Astrocyte (in vitro differentiated cells and primary cell): Measurements from ENCODE around the gene ZNF335. TPM values are rescaled to one million over a fixed set of nuclear protein-coding genes. Genes with fewer than 3 reads are reported as not detected.

Experiments used
- DNase-seq: peaks from one replicate; pipeline ENCODE4 v3.0.0-alpha.2; 2010; ENCODE audit warnings: low read depth
- FAIRE-seq: peaks from 2 replicates; lab custom pipeline; 2011; peaks lifted over from hg19 to GRCh38; lab: Jason Lieb, UNC
- H2AFZ ChIP-seq: 2 replicates; pipeline ENCODE4 v1.6.0; 2012; ENCODE audit warnings: low read depth, low read length, inconsistent platforms
- H3K27ac ChIP-seq: 2 replicates; pipeline ENCODE4 v1.5.1; 2011; ENCODE audit warnings: low read depth, low read length, inconsistent platforms
- H3K27me3 ChIP-seq: 2 replicates; pipeline ENCODE4 v1.6.0; 2011; ENCODE audit warnings: low read length, inconsistent platforms; ENCODE audit not compliant: insufficient read depth
- H3K36me3 ChIP-seq: 2 replicates; pipeline ENCODE4 v1.5.1; 2011; ENCODE audit warnings: low read length, inconsistent platforms; ENCODE audit not compliant: insufficient read depth
- H3K4me1 ChIP-seq: 2 replicates; pipeline ENCODE4 v1.5.1; 2011; ENCODE audit warnings: low read length, inconsistent platforms; ENCODE audit not compliant: insufficient read depth
- H3K4me2 ChIP-seq: 2 replicates; pipeline ENCODE4 v1.6.0; 2012; ENCODE audit warnings: low read length, inconsistent platforms
- H3K4me3 ChIP-seq: 2 replicates; pipeline ENCODE4 v1.5.1; 2011; ENCODE audit warnings: low read depth, mild to moderate bottlenecking, low read length, inconsistent platforms; ENCODE audit not compliant: insufficient read depth
- H3K79me2 ChIP-seq: 2 replicates; pipeline ENCODE4 v1.6.0; 2012; ENCODE audit warnings: mild to moderate bottlenecking, low read length, inconsistent platforms; ENCODE audit not compliant: insufficient read depth
- H3K9ac ChIP-seq: 2 replicates; pipeline ENCODE4 v1.6.0; 2012; ENCODE audit warnings: mild to moderate bottlenecking, low read length, inconsistent platforms
- H3K9me3 ChIP-seq: 2 replicates; pipeline ENCODE4 v1.5.1; 2012; ENCODE audit warnings: low read depth, mild to moderate bottlenecking, low read length, inconsistent platforms; ENCODE audit not compliant: insufficient read depth
- H4K20me1 ChIP-seq: 2 replicates; pipeline ENCODE4 v1.6.0; 2012; ENCODE audit warnings: low read length, inconsistent platforms; ENCODE audit not compliant: insufficient read depth
- H3K27ac Mint-ChIP-seq: one replicate; pipeline ENCODE4 v1.8.0; 2021; ENCODE audit warnings: mild to moderate bottlenecking, mixed read lengths; ENCODE audit not compliant: unreplicated experiment
- H3K27me3 Mint-ChIP-seq: one replicate; pipeline ENCODE4 v1.8.0; 2021; ENCODE audit warnings: low read depth, mixed read lengths; ENCODE audit not compliant: unreplicated experiment
- H3K36me3 Mint-ChIP-seq: one replicate; pipeline ENCODE4 v1.8.0; 2021; ENCODE audit warnings: low read depth, mixed read lengths; ENCODE audit not compliant: unreplicated experiment
- H3K4me1 Mint-ChIP-seq: one replicate; pipeline ENCODE4 v1.8.0; 2021; ENCODE audit warnings: low read depth, mixed read lengths; ENCODE audit not compliant: unreplicated experiment
- H3K4me3 Mint-ChIP-seq: one replicate; pipeline ENCODE4 v1.8.0; 2021; ENCODE audit warnings: mild to moderate bottlenecking, moderate library complexity, mixed read lengths; ENCODE audit not compliant: unreplicated experiment
- H3K9me3 Mint-ChIP-seq: one replicate; pipeline ENCODE4 v1.8.0; 2021; ENCODE audit warnings: mild to moderate bottlenecking, mixed read lengths; ENCODE audit not compliant: unreplicated experiment
- EZH2 ChIP-seq: IDR thresholded peaks from 2 replicates; pipeline ENCODE4 v1.6.1; 2012; ENCODE audit warnings: mild to moderate bottlenecking, low read length, inconsistent platforms; ENCODE audit not compliant: insufficient read depth
- total RNA-seq: library from RNA; stranded (reverse); gene quantifications from 2 replicates; pipeline ENCODE4 v1.2.1, GENCODE V29; 2021
- TF ChIP-seq, protein P1 (sequence below): IDR thresholded peaks from 2 replicates; pipeline ENCODE4 v1.5.1; 2011; ENCODE audit warnings: low read depth, mild to moderate bottlenecking, inconsistent platforms, low read length, moderate library complexity; ENCODE audit not compliant: insufficient read depth

ZNF335 gene
- total RNA-seq, 1 donor from 2014 or later, result 18.6 TPM

DNA sequence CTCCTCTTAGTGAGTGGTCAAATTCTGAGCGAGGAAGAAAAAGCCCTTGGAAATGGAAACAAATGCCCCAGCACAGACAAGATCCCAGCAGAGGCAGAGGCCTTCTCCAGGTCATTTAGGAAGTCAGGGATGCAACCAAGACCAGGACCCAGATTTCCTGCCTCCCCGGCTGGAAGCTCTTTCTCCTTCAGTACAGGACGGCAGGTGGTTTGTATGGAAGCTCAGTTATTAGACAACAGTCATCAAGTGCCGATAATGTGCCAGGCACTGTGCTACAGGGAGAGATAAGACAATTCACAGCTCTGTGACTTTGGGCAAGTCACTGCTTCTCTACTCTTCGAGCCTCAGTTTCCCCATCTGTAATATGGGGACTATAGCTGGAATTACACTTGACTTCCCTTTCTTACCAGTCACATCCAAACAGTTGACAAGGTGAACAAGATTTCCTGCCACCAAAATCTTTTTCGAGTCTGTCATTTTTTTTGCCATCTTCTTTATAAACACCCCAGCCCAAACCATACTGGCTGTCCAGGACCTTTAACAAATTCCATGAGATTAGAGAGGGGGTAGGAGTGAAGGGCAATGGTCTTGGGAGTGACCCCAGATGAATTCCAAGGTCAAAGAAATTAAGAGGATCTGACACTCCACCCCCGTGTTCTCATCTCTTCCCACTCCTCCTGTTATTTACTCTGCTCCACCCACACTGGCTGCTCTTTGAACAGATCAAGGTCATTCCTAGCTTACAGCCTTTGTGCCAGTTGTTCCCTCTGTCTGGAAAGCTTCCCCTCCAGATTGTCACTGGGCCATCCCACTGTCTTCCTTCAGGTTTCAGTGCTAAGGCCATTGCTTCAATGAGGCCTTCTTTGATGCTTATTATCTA is 42.8 kb upstream of the ZNF335 start:
- no peaks in the 10 kb centered on the region for H3K4me1 ChIP-seq
- no peaks in the 10 kb centered on the region for H4K20me1 ChIP-seq
- H3K9ac ChIP-seq, result no peak overlapping the region
- Mint-ChIP-seq H3K9me3 (peaks cover 6% of the 10 kb centered on the region), H3K27me3 (peaks cover 17% of the 10 kb centered on the region), H3K36me3 (peaks cover 4% of the 10 kb centered on the region), H3K4me1 (no peaks in the 10 kb centered on the region), H3K27ac (no peak overlapping the region), H3K4me3 (no peak overlapping the region)
- no peak overlapping the region for H3K27ac ChIP-seq
- H3K36me3 ChIP-seq, result no peaks in the 10 kb centered on the region
- H2AFZ ChIP-seq, result no peak overlapping the region
- H3K4me3 ChIP-seq, result no peak overlapping the region
- peaks cover 9% of the 10 kb centered on the region for H3K9me3 ChIP-seq
- H3K27me3 ChIP-seq, result peaks cover 60% of the 10 kb centered on the region
- FAIRE-seq (no peak), DNase-seq (no peak)
- H3K79me2 ChIP-seq, result no peaks in the 10 kb centered on the region
- H3K4me2 ChIP-seq, result no peak overlapping the region
- TF ChIP-seq, protein P1, sequence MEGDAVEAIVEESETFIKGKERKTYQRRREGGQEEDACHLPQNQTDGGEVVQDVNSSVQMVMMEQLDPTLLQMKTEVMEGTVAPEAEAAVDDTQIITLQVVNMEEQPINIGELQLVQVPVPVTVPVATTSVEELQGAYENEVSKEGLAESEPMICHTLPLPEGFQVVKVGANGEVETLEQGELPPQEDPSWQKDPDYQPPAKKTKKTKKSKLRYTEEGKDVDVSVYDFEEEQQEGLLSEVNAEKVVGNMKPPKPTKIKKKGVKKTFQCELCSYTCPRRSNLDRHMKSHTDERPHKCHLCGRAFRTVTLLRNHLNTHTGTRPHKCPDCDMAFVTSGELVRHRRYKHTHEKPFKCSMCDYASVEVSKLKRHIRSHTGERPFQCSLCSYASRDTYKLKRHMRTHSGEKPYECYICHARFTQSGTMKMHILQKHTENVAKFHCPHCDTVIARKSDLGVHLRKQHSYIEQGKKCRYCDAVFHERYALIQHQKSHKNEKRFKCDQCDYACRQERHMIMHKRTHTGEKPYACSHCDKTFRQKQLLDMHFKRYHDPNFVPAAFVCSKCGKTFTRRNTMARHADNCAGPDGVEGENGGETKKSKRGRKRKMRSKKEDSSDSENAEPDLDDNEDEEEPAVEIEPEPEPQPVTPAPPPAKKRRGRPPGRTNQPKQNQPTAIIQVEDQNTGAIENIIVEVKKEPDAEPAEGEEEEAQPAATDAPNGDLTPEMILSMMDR, result no peak
- TF ChIP-seq EZH2, result no peak

DNA sequence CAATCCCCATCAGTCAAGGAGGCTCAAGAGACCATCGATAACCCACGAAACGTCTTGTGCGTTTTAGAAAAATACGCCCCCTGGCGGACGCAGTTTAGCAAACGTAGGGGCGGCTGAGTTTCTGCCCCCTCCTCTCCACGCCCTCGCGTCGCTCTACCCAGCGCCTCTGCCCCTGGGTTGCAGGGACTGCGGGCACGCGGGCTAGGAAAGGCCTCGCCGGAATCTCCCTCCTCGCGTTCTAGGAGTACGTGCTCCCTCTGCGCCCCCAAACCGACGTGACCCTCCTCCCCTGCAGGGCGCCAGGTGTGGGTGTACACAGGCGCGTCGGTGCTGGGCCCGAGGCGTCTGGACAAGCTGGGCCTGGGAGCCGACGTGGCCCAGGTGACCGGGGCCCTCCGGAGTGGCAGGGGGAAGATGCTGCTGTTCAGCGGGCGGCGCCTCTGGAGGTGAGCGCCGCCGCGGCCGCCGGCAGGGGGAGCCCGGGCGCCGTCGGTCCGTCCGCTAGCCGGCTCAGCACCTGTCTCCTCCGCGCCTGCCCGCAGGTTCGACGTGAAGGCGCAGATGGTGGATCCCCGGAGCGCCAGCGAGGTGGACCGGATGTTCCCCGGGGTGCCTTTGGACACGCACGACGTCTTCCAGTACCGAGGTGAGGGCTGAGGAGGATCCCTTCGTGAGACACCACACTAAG is 42.0 kb upstream of the ZNF335 start:
- H4K20me1 ChIP-seq, result no peaks in the 10 kb centered on the region
- H3K9ac ChIP-seq, result no peak overlapping the region
- peak overlapping the region; percentile 10 for H3K4me3 ChIP-seq
- H3K27me3 ChIP-seq, result peaks cover 64% of the 10 kb centered on the region
- H3K9me3 Mint-ChIP-seq, result peaks cover 6% of the 10 kb centered on the region
- H3K36me3 ChIP-seq, result no peaks in the 10 kb centered on the region
- H3K4me1 ChIP-seq, result no peaks in the 10 kb centered on the region
- no peak for FAIRE-seq
- no peak overlapping the region for H3K27ac Mint-ChIP-seq
- peaks cover 9% of the 10 kb centered on the region for H3K9me3 ChIP-seq
- DNase-seq, result no peak
- TF ChIP-seq, protein P1, result peak; percentile 27
- peak; percentile 50 for TF ChIP-seq EZH2
- H3K27me3 Mint-ChIP-seq, result peaks cover 17% of the 10 kb centered on the region
- H3K4me1 Mint-ChIP-seq, result peaks cover 3% of the 10 kb centered on the region
- no peak overlapping the region for H3K27ac ChIP-seq
- H2AFZ ChIP-seq, result peak overlapping the region; percentile 52
- peak overlapping the region; percentile 60 for H3K4me2 ChIP-seq
- no peaks in the 10 kb centered on the region for H3K79me2 ChIP-seq
- H3K4me3 Mint-ChIP-seq, result no peak overlapping the region
- H3K36me3 Mint-ChIP-seq, result peaks cover 4% of the 10 kb centered on the region
